ENCODE data around the gene COPS8. TPM values are rescaled to one million over a fixed set of nuclear protein-coding genes. Genes with fewer than 3 reads are reported as not detected.

The COPS8 gene
- total and polyA plus RNA-seq, 12 donors: 25.2 to 131 (median 63.9) TPM

DNA sequence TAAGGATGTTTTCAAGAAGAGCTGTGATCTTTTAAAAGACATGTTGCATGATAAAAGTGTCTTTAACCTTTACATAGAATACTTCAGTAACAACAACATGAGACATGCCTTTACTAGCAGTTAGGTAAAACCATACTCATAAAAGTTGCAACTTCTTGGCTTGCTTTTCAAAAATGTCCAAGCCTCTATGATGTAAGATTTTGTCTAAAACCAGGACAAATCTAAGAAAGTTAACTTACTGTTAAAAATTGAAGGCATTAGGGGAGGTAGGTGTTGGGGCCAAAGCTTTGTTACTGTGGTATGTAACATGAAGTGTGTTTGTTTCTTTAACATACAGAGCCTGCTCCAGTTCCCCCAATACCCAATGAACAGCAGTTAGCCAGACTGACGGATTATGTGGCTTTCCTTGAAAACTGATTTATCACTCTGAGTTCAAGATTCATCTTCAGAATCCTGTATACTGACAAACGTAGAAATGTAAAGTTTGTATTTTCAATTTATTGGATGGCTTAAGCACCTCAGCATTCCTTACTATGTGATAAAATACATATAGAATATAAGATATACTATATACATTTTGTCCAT lies 11.7 kb downstream of the COPS8 start:
- DNase-seq: no peak
- no peak overlapping the region for H3K27ac ChIP-seq
- H3K4me1 ChIP-seq (replicated peaks in 1 of 2): no peaks in the 10 kb centered on the region
- no peak for TF ChIP-seq POLR2A (IDR thresholded peaks at IDR 0.05)
- TF ChIP-seq, protein P1, sequence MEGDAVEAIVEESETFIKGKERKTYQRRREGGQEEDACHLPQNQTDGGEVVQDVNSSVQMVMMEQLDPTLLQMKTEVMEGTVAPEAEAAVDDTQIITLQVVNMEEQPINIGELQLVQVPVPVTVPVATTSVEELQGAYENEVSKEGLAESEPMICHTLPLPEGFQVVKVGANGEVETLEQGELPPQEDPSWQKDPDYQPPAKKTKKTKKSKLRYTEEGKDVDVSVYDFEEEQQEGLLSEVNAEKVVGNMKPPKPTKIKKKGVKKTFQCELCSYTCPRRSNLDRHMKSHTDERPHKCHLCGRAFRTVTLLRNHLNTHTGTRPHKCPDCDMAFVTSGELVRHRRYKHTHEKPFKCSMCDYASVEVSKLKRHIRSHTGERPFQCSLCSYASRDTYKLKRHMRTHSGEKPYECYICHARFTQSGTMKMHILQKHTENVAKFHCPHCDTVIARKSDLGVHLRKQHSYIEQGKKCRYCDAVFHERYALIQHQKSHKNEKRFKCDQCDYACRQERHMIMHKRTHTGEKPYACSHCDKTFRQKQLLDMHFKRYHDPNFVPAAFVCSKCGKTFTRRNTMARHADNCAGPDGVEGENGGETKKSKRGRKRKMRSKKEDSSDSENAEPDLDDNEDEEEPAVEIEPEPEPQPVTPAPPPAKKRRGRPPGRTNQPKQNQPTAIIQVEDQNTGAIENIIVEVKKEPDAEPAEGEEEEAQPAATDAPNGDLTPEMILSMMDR (IDR thresholded peaks at IDR 0.05): no peak
- 82 to 90% (median 84%) methylated on average over 2 of the region's 2 CpGs for WGBS, 4 donors
- H3K9me3 ChIP-seq (replicated peaks in 1 of 3): no peaks in the 10 kb centered on the region
- no peaks in the 10 kb centered on the region for H3K27me3 ChIP-seq
- intact Hi-C loops (cut with DNase I): no loop called here
- no peak overlapping the region for H3K4me3 ChIP-seq
- peaks cover 0 to 60% of the 10 kb centered on the region in 2 donors for H3K36me3 ChIP-seq (replicated peaks in 1 of 2)

DNA sequence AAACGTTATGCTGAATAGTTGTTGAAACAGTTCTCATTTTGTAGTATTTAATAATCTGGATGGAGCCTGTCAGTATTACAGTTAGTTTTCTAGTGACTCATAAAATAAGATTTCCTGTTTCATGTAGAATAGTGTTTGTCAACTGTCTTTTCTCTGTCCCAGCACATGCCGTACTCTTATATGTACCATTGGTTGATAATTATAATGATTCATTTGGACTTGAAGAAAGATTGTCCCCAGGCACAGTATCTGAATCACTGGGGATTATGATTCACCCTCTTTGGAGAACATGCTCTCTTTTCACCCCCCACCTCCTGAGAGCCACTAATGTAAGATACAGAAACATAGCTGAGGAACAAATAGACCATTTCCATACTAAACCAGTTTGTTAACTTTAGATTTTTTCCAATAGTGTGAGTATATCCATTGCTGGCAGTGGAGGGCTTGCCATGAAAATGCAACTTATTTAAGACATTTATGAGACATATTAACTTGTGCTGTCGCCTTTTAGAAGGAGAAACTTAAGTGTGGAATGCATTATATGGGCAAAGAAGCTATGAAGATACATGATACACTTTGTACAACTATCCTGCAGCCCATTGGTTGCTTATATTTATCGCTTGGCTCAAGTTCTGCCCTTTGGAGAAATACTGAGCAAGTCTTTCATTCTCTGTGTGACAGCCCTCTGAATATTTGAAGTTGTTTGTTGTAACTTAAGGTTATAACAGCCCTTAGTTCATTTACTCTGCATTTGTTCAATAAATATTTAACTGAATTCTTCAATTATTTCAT lies 12.4 kb downstream of the COPS8 start:
- intact Hi-C loops (cut with DNase I): no loop called here
- Histone ChIP-seq H3K27ac (no peak overlapping the region), H3K4me3 (no peak overlapping the region), H3K36me3 (replicated peaks in 1 of 2) (peaks cover 0 to 62% of the 10 kb centered on the region in 2 donors), H3K4me1 (replicated peaks in 1 of 2) (no peaks in the 10 kb centered on the region), H3K27me3 (no peaks in the 10 kb centered on the region), H3K9me3 (replicated peaks in 1 of 3) (no peaks in the 10 kb centered on the region)
- 79 to 87% (median 84%) methylated on average over 4 of the region's 4 CpGs for WGBS, 4 donors
- peak in 1 of 7 donors; percentile 15 for DNase-seq
- no peak for TF ChIP-seq POLR2A (IDR thresholded peaks at IDR 0.05)
- TF ChIP-seq, protein P1 (IDR thresholded peaks at IDR 0.05): no peak

DNA sequence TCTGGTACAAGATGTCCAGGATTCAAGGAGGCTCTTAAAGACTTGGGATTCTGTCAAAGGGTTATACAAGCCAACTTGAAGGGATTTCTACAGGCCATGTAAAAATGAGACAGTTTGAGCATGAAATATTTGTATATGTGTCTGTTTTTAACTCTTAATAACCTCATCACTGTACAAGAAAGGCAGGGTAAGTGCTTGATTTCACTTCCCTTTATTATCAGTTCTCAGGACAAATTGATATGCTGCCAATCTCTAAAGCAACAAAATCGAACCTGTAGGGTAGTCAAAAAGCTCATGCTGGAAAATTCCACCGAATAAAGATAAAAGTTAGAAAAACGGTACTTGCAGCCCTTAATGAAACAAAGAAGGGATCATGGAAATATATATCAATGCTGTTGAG lies 14.1 kb downstream of the COPS8 start:
- 82 to 96% (median 86%) methylated on average over 3 of the region's 3 CpGs for WGBS, 4 donors
- Histone ChIP-seq H3K27ac (no peak overlapping the region), H3K9me3 (replicated peaks in 1 of 3) (no peaks in the 10 kb centered on the region), H3K4me1 (replicated peaks in 1 of 2) (no peaks in the 10 kb centered on the region), H3K36me3 (replicated peaks in 1 of 2) (peaks cover 0 to 52% of the 10 kb centered on the region in 2 donors), H3K27me3 (no peaks in the 10 kb centered on the region), H3K4me3 (no peak overlapping the region)
- intact Hi-C loops (cut with DNase I): no loop called here
- no peak for DNase-seq
- TF ChIP-seq, protein P1 (IDR thresholded peaks at IDR 0.05): no peak
- TF ChIP-seq POLR2A (IDR thresholded peaks at IDR 0.05): no peak

DNA sequence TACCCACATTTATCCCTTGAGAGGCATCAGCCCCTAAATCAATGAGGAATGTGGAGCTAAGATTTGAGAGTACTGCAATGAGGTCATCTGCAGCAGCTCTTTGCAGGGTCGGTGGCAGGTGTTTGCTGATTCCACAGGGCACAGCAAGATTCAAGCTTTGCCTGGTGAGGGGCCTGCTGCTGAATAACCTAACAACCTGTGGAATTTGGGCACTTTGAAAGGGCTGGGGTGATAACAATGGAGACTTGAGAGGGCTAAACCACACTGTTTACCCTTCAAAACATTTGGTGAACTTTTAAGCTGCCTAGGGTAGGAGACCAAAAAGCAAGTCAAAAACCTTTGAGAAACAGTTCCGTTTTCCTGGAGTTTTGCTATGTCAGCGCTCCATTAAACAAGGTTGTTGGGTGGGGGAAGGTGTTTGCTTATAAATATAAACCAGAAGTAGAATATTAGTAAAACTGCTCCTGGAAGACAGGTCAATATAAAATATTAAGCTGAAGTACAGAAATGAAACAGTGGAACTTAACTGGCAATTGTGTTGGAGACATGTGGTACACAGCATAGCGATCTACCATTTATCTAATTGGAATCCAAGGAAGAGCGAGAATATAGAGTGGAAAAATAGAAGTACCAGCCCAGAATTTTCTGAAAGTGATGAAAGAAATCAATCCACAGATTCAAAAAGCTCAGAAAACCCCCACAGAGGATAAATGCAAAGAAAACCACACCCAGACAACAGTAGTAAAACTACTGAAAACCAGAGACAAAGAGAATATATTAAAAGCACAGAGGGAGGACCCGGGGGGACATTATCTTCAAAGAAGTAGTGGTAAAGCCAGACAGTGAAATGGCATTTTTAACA lies 15.7 kb downstream of the COPS8 start:
- intact Hi-C loops (cut with DNase I): no loop called here
- DNase-seq: no peak
- no peaks in the 10 kb centered on the region for H3K27me3 ChIP-seq
- H3K36me3 ChIP-seq (replicated peaks in 1 of 2): peaks cover 0 to 37% of the 10 kb centered on the region in 2 donors
- TF ChIP-seq POLR2A (IDR thresholded peaks at IDR 0.05): no peak
- TF ChIP-seq, protein P1 (IDR thresholded peaks at IDR 0.05): no peak
- H3K9me3 ChIP-seq (replicated peaks in 1 of 3): no peaks in the 10 kb centered on the region
- H3K27ac ChIP-seq: no peak overlapping the region
- no peaks in the 10 kb centered on the region for H3K4me1 ChIP-seq (replicated peaks in 1 of 2)
- H3K4me3 ChIP-seq: no peak overlapping the region
- 90 to 95% (median 94%) methylated on average over 6 of the region's 6 CpGs for WGBS, 4 donors
